D341Med (cell line): ENCODE measurements around the gene MYBPC2.

ENCODE experiments used
- DNase-seq: peaks from one replicate; pipeline ENCODE4 v3.0.0; 2012; ENCODE audit warnings: low spot score

The MYBPC2 gene

DNA sequence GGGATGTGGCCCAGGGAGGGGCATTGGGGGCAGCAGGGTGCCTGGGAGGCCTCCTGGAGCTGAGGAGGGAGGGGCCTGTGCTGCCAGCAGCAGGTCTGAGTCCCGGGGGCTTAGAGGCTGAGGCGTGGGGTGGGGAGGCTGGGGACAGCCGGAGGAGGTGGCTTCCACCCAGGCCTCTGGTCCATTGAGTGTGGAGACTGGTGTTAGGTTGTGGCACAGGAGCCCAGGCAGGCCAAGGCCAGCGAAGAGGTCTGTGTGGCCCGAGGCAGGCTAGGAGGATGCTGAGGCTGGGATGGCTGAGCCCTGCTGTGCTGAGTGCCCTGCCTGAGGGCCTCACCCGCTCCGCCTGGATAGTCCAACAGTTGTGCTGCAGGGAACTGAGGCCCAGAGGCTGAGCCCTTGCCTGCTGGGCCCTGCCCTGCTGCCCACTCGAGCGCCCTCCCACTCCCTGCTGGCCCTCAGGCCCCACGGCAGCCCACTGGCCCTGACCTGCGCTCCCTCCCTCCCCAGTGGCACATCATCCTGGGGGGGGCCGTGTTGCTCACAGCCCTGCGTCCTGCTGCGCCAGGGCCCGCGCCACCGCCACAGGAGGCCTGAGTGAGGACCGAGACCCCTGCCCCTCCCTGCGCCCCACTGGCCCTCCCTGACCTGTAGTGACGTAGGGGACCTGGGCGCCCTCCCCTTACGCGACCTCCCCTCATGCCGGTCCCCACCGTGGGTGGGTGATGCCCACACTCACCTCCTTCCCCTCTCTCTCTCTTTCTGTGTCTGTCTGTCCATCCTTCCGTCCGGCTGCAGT lies 48.9 kb downstream of the MYBPC2 start:
- no peak for DNase-seq

GRCh38 chr19:50482271-50482855 lies 49.7 kb downstream of the MYBPC2 start:
- DNase-seq: no peak

GRCh38 chr19:50482916-50483315 lies 50.2 kb downstream of the MYBPC2 start:
- no peak for DNase-seq

DNA sequence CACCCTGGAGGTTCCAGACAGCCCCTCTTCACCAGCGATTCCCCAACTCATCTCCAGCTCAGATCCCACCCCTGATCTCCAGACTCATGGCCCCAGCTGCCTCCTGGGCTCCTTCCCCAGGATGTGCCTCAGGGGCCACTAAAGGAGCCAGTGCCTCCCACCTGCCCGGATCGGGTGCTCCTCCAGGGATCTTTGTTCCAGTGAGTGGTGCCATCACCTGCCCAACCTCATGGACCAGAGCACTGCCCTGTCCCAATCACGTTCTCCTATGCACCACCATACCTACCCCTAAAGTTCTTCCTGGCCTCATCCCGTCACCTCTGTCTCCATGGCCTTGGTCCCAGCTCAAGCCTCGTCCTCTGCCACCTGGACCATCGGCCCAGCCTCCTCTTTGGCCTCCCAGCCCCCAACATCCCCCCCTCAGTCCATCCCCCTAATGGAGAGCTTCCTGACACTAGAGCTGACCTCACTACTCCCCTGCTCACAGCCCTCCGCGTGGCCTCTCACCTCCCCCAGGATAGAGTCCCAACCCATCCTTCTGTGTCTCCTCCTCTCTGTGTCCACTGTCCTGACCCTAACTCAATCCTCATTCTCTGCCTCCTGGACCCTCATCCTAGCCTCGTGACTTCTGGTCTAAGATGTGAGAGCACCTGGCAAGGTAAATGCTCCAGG lies 52.7 kb downstream of the MYBPC2 start:
- DNase-seq: no peak

DNA sequence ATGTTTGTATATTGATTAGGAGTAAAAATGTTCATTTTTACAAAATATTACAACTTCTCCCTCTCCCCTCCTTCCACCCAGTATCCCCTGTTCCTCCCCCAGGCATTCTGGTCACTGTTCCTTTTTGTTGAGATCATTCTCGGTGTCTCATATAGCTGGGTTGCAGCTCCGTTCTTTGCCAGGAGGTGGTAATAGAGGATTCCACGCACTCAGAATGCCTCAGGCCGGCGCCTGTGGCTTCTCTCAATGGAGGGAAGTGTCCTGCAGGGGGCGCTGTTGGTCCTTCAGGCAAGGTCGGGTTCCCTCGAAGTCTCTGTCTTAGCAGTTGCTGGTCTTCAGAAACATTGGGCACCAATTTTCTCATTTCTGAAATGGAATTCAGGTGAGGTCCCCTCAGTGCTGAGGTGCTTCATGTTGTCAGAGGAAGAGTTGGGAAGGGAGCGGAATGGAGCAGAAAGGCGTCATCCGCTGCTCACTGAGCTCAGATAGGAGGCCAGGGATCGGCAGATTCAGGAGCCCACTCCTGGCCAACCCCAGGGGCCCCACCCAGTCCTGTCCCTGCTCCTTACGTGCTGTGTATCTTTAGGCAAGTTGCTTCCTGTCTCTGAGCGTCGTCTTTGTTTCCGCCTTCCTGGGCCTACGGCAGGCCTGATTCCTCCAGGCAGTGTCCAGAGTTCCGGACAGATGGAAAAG lies 54.3 kb downstream of the MYBPC2 start:
- DNase-seq: no peak

GRCh38 chr19:50488389-50489194 lies 55.9 kb downstream of the MYBPC2 start:
- DNase-seq: no peak

DNA sequence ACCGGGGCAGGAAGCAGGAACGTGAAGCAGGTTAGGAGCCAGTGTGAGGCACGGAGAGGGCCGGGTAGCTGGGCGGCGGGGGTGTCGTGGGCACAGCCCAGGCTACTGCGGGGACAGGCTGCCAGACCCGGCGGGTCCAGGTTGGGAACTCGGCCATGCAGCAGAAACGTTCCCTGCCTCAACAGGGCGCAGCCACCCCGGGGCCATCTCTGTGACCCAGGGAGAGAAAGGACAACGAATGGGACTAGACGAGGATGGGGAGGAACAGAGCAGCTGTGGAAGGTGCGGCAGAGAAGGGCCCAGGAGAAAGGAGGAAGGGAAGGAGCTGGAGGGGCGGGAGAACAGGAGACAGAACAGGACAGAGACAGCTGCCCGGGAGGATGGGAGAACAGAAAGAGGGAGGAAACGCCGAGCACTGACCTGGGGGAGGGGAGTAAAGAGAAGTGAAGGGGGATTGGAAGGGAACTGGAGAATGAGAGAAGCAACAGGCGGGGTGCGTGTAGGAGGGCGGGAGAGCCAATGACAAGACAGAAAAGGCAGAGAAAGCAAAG lies 56.8 kb downstream of the MYBPC2 start:
- no peak for DNase-seq

DNA sequence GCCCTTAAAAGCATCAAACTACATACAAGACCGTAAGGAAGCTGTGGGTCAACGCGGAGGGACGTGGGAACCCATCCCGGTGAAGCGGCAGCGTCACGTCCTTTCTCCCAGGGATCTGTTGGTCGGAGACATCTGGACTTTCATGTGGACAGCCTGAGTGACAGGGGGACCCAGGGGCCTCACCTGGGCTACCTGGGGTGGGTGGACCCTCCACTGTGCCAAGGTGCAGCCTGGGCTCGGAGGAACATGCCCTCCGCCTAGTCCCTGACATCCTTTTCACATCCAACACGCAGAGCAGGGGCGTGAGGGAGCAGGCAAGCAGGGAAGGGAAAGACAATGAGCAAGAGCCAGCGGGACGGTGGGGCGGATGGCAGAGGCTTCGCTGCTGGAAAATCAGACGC lies 57.7 kb downstream of the MYBPC2 start:
- DNase-seq: no peak

DNA sequence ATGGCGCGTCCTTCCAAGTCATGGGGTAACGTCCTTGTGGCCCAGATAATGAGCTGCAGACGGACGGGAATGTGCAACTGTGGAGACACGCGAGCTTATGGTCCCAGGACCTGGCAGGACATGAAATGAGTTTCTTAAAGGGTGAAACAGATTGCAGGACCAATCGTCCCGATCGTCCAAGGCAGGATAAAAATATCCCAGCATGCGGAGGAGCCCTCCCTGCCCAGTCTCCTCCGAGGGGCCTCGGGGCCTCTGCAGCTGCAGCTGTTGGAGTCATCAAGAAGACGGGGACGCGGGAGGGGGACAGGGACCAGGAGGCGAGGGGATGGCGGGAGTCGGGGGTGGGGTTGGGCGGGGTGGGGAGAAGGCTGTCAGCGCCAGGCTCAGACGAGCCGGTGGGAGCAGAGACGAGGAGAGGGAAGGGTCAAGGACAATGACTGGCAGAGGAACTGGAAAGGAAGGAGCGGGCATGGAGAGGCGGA lies 58.3 kb downstream of the MYBPC2 start:
- no peak for DNase-seq

DNA sequence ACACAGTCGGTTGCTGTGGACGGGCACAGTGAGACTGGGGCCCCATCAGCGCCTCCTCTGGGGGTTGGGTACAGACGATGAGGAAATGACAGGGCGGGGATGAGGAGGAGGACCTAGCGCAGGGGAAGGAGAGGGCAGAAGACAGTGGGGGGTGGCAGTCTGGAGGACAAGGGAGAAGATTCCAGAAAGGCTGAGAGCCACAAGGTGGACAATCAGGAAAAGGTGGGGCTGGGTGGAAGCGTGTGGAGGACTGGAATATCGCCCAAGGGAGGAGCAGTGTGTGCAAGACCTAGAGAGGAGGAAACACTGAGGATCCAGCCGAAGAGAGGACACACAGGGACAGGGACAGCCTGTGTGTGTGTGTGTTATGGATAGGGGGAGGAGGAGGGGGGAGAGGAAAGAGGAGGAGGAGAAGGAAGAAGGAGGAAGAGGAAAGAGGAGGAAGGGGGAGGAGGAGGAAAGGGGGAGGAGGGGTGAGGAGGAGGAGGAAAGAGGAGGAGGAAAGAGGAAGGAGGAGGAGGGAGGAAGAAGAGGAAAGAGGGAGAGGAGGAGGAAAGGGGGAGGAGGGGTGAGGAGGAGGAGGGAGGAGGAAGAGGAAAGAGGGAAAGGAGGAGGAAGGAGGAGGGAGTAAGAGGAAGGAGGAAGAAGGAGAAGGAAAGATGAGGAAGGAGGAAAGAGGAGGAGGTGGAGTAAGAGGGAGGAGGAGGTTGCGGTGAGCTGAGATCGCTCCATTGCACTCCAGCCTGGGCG lies 59.8 kb downstream of the MYBPC2 start:
- no peak for DNase-seq

- DNase-seq: no peak
These were observed 60.5 kb downstream of the MYBPC2 start for GRCh38 chr19:50493171-50493570.

GRCh38 chr19:50494186-50495019 lies 61.7 kb downstream of the MYBPC2 start:
- DNase-seq: no peak

- DNase-seq: no peak
These were observed 62.4 kb downstream of the MYBPC2 start for GRCh38 chr19:50495020-50495531.

DNA sequence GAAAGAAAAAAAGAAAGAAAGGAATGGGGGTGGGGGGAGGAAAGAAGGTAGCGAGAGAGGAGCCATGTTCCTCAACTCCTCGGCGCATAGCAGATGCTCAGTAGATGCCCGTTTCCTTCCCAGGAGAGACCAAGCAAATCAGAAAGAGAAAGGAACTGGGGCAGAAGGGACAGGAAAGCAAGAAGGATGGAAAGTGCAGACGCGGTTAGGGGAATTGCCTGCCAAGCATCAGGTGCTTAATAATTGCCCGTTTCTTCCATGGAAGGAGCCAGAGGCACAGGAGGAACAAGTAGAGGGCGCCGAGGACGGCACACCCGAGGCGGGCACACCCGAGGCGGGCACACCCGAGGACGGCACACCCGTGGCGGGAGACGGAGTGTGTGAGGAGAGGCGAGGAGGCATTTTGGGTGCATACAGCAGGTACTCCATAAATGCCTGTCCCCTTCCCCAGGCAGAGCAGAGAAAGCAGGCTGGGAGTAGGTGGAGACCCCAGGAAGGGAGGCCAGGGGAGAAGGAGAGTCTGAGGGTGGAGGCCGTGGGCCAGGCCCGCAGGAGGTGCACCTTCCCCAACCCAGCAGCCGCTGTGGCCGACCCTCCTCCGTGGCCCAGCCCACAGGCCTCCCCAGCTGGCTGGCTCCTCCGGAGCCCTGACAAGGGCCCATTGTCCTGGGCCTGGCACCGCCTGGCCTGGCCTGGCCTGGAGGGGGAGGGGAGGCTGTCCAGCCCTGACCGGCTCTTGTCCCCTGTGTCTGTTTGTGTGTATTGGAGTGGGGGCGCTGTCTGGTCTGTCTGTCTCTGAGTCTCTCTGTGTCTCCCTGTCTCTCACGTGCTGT lies 63.7 kb downstream of the MYBPC2 start:
- peak; percentile 56 for DNase-seq

DNA sequence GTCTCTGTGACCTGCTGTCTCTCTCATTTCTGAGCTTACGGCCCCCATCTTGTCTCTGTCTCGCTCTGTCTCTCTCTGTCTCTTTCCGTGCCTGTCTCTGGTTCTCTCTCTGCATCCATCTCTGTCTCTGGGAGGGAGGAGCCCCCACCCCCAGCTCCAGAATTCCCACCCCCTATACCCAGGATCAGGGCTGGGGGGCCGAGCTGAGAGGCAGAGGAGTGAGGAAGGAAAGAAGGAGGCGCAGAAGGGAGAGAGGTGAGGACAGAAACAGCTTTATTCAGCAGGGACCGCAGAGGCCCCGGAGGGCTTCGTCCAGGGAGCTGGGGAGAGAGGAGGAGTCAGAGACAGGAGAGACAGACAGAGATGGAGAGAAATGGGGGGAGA lies 64.3 kb downstream of the MYBPC2 start:
- DNase-seq: peak; percentile 55

- DNase-seq: no peak
These were observed 65.7 kb downstream of the MYBPC2 start for GRCh38 chr19:50498219-50499056.

- peak; percentile 65 for DNase-seq
These were observed 67.5 kb downstream of the MYBPC2 start for GRCh38 chr19:50500060-50500752.
